ENCODE measurements around the gene PTTG1IP2.

PTTG1IP2 gene

GRCh38 chr7:90551036-90551435, 81.6 kb downstream of the PTTG1IP2 start:
- Histone ChIP-seq H3K27ac (no peak overlapping the region), H4K20me1 (no peaks in the 10 kb centered on the region), H3K4me1 (no peaks in the 10 kb centered on the region), H3K9ac (no peak overlapping the region), H3K9me3 (no peaks in the 10 kb centered on the region), H3K27me3 (no peaks in the 10 kb centered on the region), H3K4me2 (no peak overlapping the region), H3K4me3 (no peak overlapping the region), H3K36me3 (no peaks in the 10 kb centered on the region)
- TF ChIP-seq Cebpa-rat (IDR thresholded peaks at IDR 0.05): no peak

- H3K27me3 ChIP-seq: no peaks in the 10 kb centered on the region
- H3K9ac ChIP-seq: no peak overlapping the region
- H3K9me3 ChIP-seq: no peaks in the 10 kb centered on the region
- H3K27ac ChIP-seq: no peak overlapping the region
- H3K4me2 ChIP-seq: no peak overlapping the region
- H4K20me1 ChIP-seq: no peaks in the 10 kb centered on the region
- no peaks in the 10 kb centered on the region for H3K4me1 ChIP-seq
- no peak overlapping the region for H3K4me3 ChIP-seq
- TF ChIP-seq Cebpa-rat (IDR thresholded peaks at IDR 0.05): no peak
- no peaks in the 10 kb centered on the region for H3K36me3 ChIP-seq
These were observed 83.1 kb downstream of the PTTG1IP2 start for GRCh38 chr7:90552521-90552920.

GRCh38 chr7:90560730-90561129, 91.3 kb downstream of the PTTG1IP2 start:
- no peaks in the 10 kb centered on the region for H4K20me1 ChIP-seq
- peaks cover 4% of the 10 kb centered on the region for H3K9me3 ChIP-seq
- no peak overlapping the region for H3K4me3 ChIP-seq
- no peak for TF ChIP-seq Cebpa-rat (IDR thresholded peaks at IDR 0.05)
- no peaks in the 10 kb centered on the region for H3K27me3 ChIP-seq
- H3K27ac ChIP-seq: no peak overlapping the region
- H3K9ac ChIP-seq: no peak overlapping the region
- H3K4me1 ChIP-seq: no peaks in the 10 kb centered on the region
- H3K36me3 ChIP-seq: no peaks in the 10 kb centered on the region
- H3K4me2 ChIP-seq: no peak overlapping the region
